ENCODE results near the gene CHRM4. TPM values are rescaled to one million over a fixed set of nuclear protein-coding genes. Genes with fewer than 3 reads are reported as not detected.

Gene CHRM4
- total RNA-seq, 2 donors from 2014 or later, result 0.42 to 0.49 TPM

GRCh38 chr11:46421257-46421880, 29.8 kb upstream of the CHRM4 start:
- no peak for TF ChIP-seq CTCF (IDR thresholded peaks at IDR 0.05)
- peaks cover 4% of the 10 kb centered on the region for H3K36me3 ChIP-seq
- intact Hi-C loops (cut with DNase I), result no loop called here

GRCh38 chr11:46420513-46420912, 28.9 kb upstream of the CHRM4 start:
- H3K4me1 ChIP-seq, result no peaks in the 10 kb centered on the region
- intact Hi-C loops (cut with DNase I), result no loop called here
- no peak for DNase-seq
- no peaks in the 10 kb centered on the region for H3K27me3 ChIP-seq
- no peaks in the 10 kb centered on the region for H3K9me3 ChIP-seq
- H3K9ac ChIP-seq (ENCODE audit: low read depth in 2 of 2, low read length in 2 of 2), result no peak overlapping the region
- no peak for TF ChIP-seq CTCF (IDR thresholded peaks at IDR 0.05)
- no peak overlapping the region for H3K27ac ChIP-seq
- H3K36me3 ChIP-seq, result peaks cover 4% of the 10 kb centered on the region
- H3K4me3 ChIP-seq, result no peak overlapping the region

More at GRCh38 chr11:46421257-46421880, 29.8 kb upstream of the CHRM4 start:
- Histone ChIP-seq H3K27ac (no peak overlapping the region), H3K9ac (ENCODE audit: low read depth in 2 of 2, low read length in 2 of 2) (no peak overlapping the region), H3K27me3 (no peaks in the 10 kb centered on the region), H3K9me3 (no peaks in the 10 kb centered on the region), H3K4me1 (no peaks in the 10 kb centered on the region), H3K4me3 (no peak overlapping the region)
- DNase-seq, result no peak

GRCh38 chr11:46418751-46419150, 27.2 kb upstream of the CHRM4 start:
- H3K4me3 ChIP-seq, result no peak overlapping the region
- intact Hi-C loops (cut with DNase I), result no loop called here
- no peak for TF ChIP-seq CTCF (IDR thresholded peaks at IDR 0.05)
- peaks cover 4% of the 10 kb centered on the region for H3K36me3 ChIP-seq
- DNase-seq, result no peak
- no peaks in the 10 kb centered on the region for H3K9me3 ChIP-seq
- no peaks in the 10 kb centered on the region for H3K27me3 ChIP-seq
- H3K4me1 ChIP-seq, result no peaks in the 10 kb centered on the region
- H3K27ac ChIP-seq, result no peak overlapping the region
- no peak overlapping the region for H3K9ac ChIP-seq (ENCODE audit: low read depth in 2 of 2, low read length in 2 of 2)

- H3K4me1 ChIP-seq, result no peaks in the 10 kb centered on the region
- no peak for TF ChIP-seq CTCF (IDR thresholded peaks at IDR 0.05)
- no peak overlapping the region for H3K9ac ChIP-seq (ENCODE audit: low read depth in 2 of 2, low read length in 2 of 2)
- no peaks in the 10 kb centered on the region for H3K9me3 ChIP-seq
- no peaks in the 10 kb centered on the region for H3K27me3 ChIP-seq
- no peak overlapping the region for H3K4me3 ChIP-seq
- no peak for DNase-seq
- peaks cover 4% of the 10 kb centered on the region for H3K36me3 ChIP-seq
- intact Hi-C loops (cut with DNase I), result no loop called here
- no peak overlapping the region for H3K27ac ChIP-seq
Measured at GRCh38 chr11:46417711-46418110, 26.1 kb upstream of the CHRM4 start.

- Histone ChIP-seq H3K27me3 (no peaks in the 10 kb centered on the region), H3K27ac (no peak overlapping the region), H3K36me3 (peaks cover 4% of the 10 kb centered on the region), H3K9me3 (no peaks in the 10 kb centered on the region), H3K4me3 (no peak overlapping the region), H3K4me1 (no peaks in the 10 kb centered on the region), H3K9ac (ENCODE audit: low read depth in 2 of 2, low read length in 2 of 2) (no peak overlapping the region)
- no peak for DNase-seq
- TF ChIP-seq CTCF (IDR thresholded peaks at IDR 0.05), result no peak
- intact Hi-C loops (cut with DNase I), result no loop called here
Measured at GRCh38 chr11:46414879-46415278, 23.3 kb upstream of the CHRM4 start.

All from colonic mucosa (tissue), 4 donors.